ENCODE measurements around the gene ANK3. TPM values are rescaled to one million over a fixed set of nuclear protein-coding genes. Genes with fewer than 3 reads are reported as not detected.

ANK3 gene
- total and polyA plus RNA-seq, 4 experiments from 2014 or later: 7.2 to 90.1 (median 55.8) TPM

GRCh38 chr10:60413306-60414012 lies 23.8 kb upstream of the ANK3 start:
- Histone ChIP-seq H3K4me3 (ENCODE audit: low read length in 2 of 2) (no peak overlapping the region), H3K9me3 (ENCODE audit: control insufficient read depth in 1 of 2, low read length in 2 of 2) (no peaks in the 10 kb centered on the region), H3K27me3 (ENCODE audit: insufficient read depth, low read length) (no peaks in the 10 kb centered on the region), H3K4me1 (ENCODE audit: insufficient read depth, low read length) (no peaks in the 10 kb centered on the region), H3K36me3 (ENCODE audit: insufficient read depth, low read length) (no peaks in the 10 kb centered on the region), H3K27ac (ENCODE audit: low read depth, low read length) (no peak overlapping the region)
- Mint-ChIP-seq H3K4me3 (no peak overlapping the region), H3K27ac (no peak overlapping the region), H3K27me3 (no peaks in the 10 kb centered on the region), H3K36me3 (peaks cover 4 to 30% of the 10 kb centered on the region in 2 donors), H3K4me1 (peaks cover 0 to 14% (median 12%) of the 10 kb centered on the region in 4 donors), H3K9me3 (peaks cover 0 to 2% (median 0%) of the 10 kb centered on the region in 8 donors)
- intact Hi-C loops (cut with micrococcal nuclease): no loop called here
- ChIA-PET CTCF (ENCODE audit: partially characterized antibody) (no interaction called here), POLR2A (ENCODE audit: partially characterized antibody) (no interaction called here)
- DNase-seq: no peak

DNA sequence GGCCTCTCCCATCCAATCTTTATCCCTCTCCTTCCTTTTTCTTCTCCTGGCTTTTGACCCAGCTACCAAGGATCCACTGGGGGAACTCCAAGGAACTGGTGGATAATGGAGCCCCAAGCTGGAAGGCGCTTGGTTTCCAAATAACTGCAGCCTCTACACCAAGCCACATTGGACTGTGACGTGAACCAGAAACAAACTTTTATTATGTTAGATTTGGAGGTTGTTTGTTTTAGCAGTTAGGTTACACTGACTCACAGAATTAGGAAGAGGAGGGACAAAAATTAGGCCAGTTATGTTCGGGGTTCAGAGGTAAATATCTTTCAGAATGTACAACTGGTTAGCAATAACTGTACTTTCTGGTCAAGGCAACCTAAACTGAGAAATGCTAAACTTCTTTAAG lies 21.3 kb upstream of the ANK3 start:
- Mint-ChIP-seq H3K4me1 (peaks cover 0 to 13% (median 9%) of the 10 kb centered on the region in 4 donors), H3K27ac (peak overlapping the region in 1 of 7 donors; percentile 18), H3K9me3 (peaks cover 0 to 2% (median 0%) of the 10 kb centered on the region in 8 donors), H3K27me3 (no peaks in the 10 kb centered on the region), H3K36me3 (peaks cover 4 to 34% of the 10 kb centered on the region in 2 donors), H3K4me3 (no peak overlapping the region)
- H3K9me3 ChIP-seq (ENCODE audit: control insufficient read depth in 1 of 2, low read length in 2 of 2): no peaks in the 10 kb centered on the region
- H3K4me1 ChIP-seq (ENCODE audit: insufficient read depth, low read length): no peaks in the 10 kb centered on the region
- POLR2A ChIA-PET (ENCODE audit: partially characterized antibody): no interaction called here
- no peaks in the 10 kb centered on the region for H3K27me3 ChIP-seq (ENCODE audit: insufficient read depth, low read length)
- H3K27ac ChIP-seq (ENCODE audit: low read depth, low read length): no peak overlapping the region
- no peak for DNase-seq
- H3K4me3 ChIP-seq (ENCODE audit: low read length in 2 of 2): no peak overlapping the region
- no peaks in the 10 kb centered on the region for H3K36me3 ChIP-seq (ENCODE audit: insufficient read depth, low read length)
- CTCF ChIA-PET (ENCODE audit: partially characterized antibody): no interaction called here
- intact Hi-C loops (cut with micrococcal nuclease): no loop called here

- Mint-ChIP-seq H3K4me3 (no peak overlapping the region), H3K4me1 (peaks cover 0 to 20% (median 10%) of the 10 kb centered on the region in 4 donors), H3K9me3 (peaks cover 0 to 9% (median 0%) of the 10 kb centered on the region in 8 donors), H3K36me3 (peaks cover 4 to 43% of the 10 kb centered on the region in 2 donors), H3K27ac (no peak overlapping the region), H3K27me3 (no peaks in the 10 kb centered on the region)
- POLR2A ChIA-PET (ENCODE audit: partially characterized antibody): no interaction called here
- H3K27me3 ChIP-seq (ENCODE audit: insufficient read depth, low read length): no peaks in the 10 kb centered on the region
- no peaks in the 10 kb centered on the region for H3K4me1 ChIP-seq (ENCODE audit: insufficient read depth, low read length)
- no peak for DNase-seq
- H3K9me3 ChIP-seq (ENCODE audit: control insufficient read depth in 1 of 2, low read length in 2 of 2): no peaks in the 10 kb centered on the region
- H3K4me3 ChIP-seq (ENCODE audit: low read length in 2 of 2): no peak overlapping the region
- intact Hi-C loops (cut with micrococcal nuclease): no loop called here
- CTCF ChIA-PET (ENCODE audit: partially characterized antibody): interaction anchor here (1.1 kb wide), 1 partner anchor 10 kb away, joined by 3 read pairs; no protein-coding TSS in a partner anchor
- H3K36me3 ChIP-seq (ENCODE audit: insufficient read depth, low read length): no peaks in the 10 kb centered on the region
- no peak overlapping the region for H3K27ac ChIP-seq (ENCODE audit: low read depth, low read length)
These were observed 19.5 kb upstream of the ANK3 start for GRCh38 chr10:60409202-60409601.

GRCh38 chr10:60406182-60406581 lies 16.5 kb upstream of the ANK3 start:
- peaks cover 0 to 9% (median under 1%) of the 10 kb centered on the region in 8 donors for H3K9me3 Mint-ChIP-seq
- intact Hi-C loops (cut with micrococcal nuclease): no loop called here
- no peak overlapping the region for H3K27ac ChIP-seq (ENCODE audit: low read depth, low read length)

DNA sequence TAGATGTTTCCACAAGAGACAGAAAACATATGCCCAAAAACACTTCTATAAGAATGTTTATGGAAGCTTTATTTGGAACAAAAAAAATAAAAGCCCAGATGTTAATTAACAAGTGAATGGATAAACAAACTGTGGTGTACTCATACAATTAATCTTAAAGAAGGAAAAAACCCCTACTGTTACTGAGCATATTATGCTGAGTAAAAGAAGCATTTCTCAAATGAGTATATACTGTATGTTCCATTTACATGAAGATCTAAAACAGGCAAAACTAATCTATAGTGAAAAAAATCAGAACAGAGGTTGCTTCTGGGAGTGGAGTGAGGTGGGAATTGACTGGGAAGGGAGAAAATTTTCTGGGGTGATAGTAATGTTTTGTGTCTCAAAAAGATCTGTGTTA lies 15.5 kb upstream of the ANK3 start:
- ChIA-PET CTCF (ENCODE audit: partially characterized antibody) (no interaction called here), POLR2A (ENCODE audit: partially characterized antibody) (no interaction called here)
- no peak for DNase-seq
- Mint-ChIP-seq H3K27ac (no peak overlapping the region), H3K9me3 (peaks cover 0 to 9% (median under 1%) of the 10 kb centered on the region in 8 donors), H3K36me3 (peaks cover 0 to 27% of the 10 kb centered on the region in 2 donors), H3K27me3 (no peaks in the 10 kb centered on the region), H3K4me3 (no peak overlapping the region), H3K4me1 (peaks cover 0 to 21% (median 10%) of the 10 kb centered on the region in 4 donors)
- Histone ChIP-seq H3K27me3 (ENCODE audit: insufficient read depth, low read length) (no peaks in the 10 kb centered on the region), H3K4me3 (ENCODE audit: low read length in 2 of 2) (no peak overlapping the region), H3K4me1 (ENCODE audit: insufficient read depth, low read length) (no peaks in the 10 kb centered on the region), H3K9me3 (ENCODE audit: control insufficient read depth in 1 of 2, low read length in 2 of 2) (no peaks in the 10 kb centered on the region), H3K36me3 (ENCODE audit: insufficient read depth, low read length) (no peaks in the 10 kb centered on the region), H3K27ac (ENCODE audit: low read depth, low read length) (no peak overlapping the region)
- intact Hi-C loops (cut with micrococcal nuclease): no loop called here

More at GRCh38 chr10:60406182-60406581, 16.5 kb upstream of the ANK3 start:
- Mint-ChIP-seq H3K4me3 (no peak overlapping the region), H3K27me3 (no peaks in the 10 kb centered on the region), H3K4me1 (peaks cover 0 to 21% (median 8%) of the 10 kb centered on the region in 4 donors), H3K27ac (no peak overlapping the region), H3K36me3 (peaks cover 0 to 37% of the 10 kb centered on the region in 2 donors)
- no peak overlapping the region for H3K4me3 ChIP-seq (ENCODE audit: low read length in 2 of 2)
- no peaks in the 10 kb centered on the region for H3K9me3 ChIP-seq (ENCODE audit: control insufficient read depth in 1 of 2, low read length in 2 of 2)
- ChIA-PET CTCF (ENCODE audit: partially characterized antibody) (no interaction called here), POLR2A (ENCODE audit: partially characterized antibody) (no interaction called here)
- no peak for DNase-seq
- H3K36me3 ChIP-seq (ENCODE audit: insufficient read depth, low read length): no peaks in the 10 kb centered on the region
- no peaks in the 10 kb centered on the region for H3K27me3 ChIP-seq (ENCODE audit: insufficient read depth, low read length)
- H3K4me1 ChIP-seq (ENCODE audit: insufficient read depth, low read length): no peaks in the 10 kb centered on the region

GRCh38 chr10:60403168-60403873 lies 13.6 kb upstream of the ANK3 start:
- CTCF ChIA-PET (ENCODE audit: partially characterized antibody): no interaction called here
- intact Hi-C loops (cut with micrococcal nuclease): no loop called here

DNA sequence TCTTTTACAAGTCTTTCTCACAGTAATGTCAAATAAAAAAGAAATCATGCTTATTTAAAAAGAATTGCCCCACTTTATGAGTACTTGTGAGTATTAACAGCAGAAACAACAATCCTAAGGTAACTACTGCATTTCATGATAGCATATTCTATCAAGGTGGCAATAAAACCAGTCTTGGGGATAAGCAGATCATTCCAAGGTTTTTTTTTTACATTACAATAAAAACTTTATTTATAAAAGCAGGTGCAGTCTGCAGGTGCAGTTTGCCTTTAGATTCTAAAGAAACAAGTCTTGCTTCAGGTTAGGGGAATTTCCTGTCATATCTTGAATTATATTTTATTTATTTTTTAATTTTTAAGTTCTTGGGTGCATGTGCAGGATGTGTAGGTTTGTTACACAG lies 10.7 kb upstream of the ANK3 start:
- Histone ChIP-seq H3K4me1 (ENCODE audit: insufficient read depth, low read length) (peaks cover 6% of the 10 kb centered on the region), H3K27ac (ENCODE audit: low read depth, low read length) (no peak overlapping the region), H3K36me3 (ENCODE audit: insufficient read depth, low read length) (no peaks in the 10 kb centered on the region), H3K4me3 (ENCODE audit: low read length in 2 of 2) (no peak overlapping the region), H3K9me3 (ENCODE audit: control insufficient read depth in 1 of 2, low read length in 2 of 2) (no peaks in the 10 kb centered on the region), H3K27me3 (ENCODE audit: insufficient read depth, low read length) (no peaks in the 10 kb centered on the region)
- H3K27me3 Mint-ChIP-seq: no peaks in the 10 kb centered on the region
- peaks cover 0 to 9% (median 0%) of the 10 kb centered on the region in 8 donors for H3K9me3 Mint-ChIP-seq
- H3K4me3 Mint-ChIP-seq: no peak overlapping the region
- DNase-seq: no peak
- peaks cover 13 to 40% (median 29%) of the 10 kb centered on the region in 4 donors for H3K4me1 Mint-ChIP-seq
- H3K36me3 Mint-ChIP-seq: peaks cover 0 to 3% of the 10 kb centered on the region in 2 donors
- ChIA-PET POLR2A (ENCODE audit: partially characterized antibody) (no interaction called here), CTCF (ENCODE audit: partially characterized antibody) (no interaction called here)
- intact Hi-C loops (cut with micrococcal nuclease): no loop called here
- H3K27ac Mint-ChIP-seq: no peak overlapping the region

More at GRCh38 chr10:60403168-60403873, 13.6 kb upstream of the ANK3 start:
- Mint-ChIP-seq H3K27me3 (no peaks in the 10 kb centered on the region), H3K9me3 (peaks cover 0 to 9% (median 0%) of the 10 kb centered on the region in 8 donors), H3K36me3 (peaks cover 0 to 11% of the 10 kb centered on the region in 2 donors), H3K4me1 (peaks cover 0 to 20% (median 12%) of the 10 kb centered on the region in 4 donors), H3K27ac (peak overlapping the region in 1 of 7 donors; percentile 65), H3K4me3 (no peak overlapping the region)
- Histone ChIP-seq H3K36me3 (ENCODE audit: insufficient read depth, low read length) (no peaks in the 10 kb centered on the region), H3K4me3 (ENCODE audit: low read length in 2 of 2) (no peak overlapping the region), H3K27me3 (ENCODE audit: insufficient read depth, low read length) (no peaks in the 10 kb centered on the region), H3K9me3 (ENCODE audit: control insufficient read depth in 1 of 2, low read length in 2 of 2) (no peaks in the 10 kb centered on the region), H3K27ac (ENCODE audit: low read depth, low read length) (no peak overlapping the region), H3K4me1 (ENCODE audit: insufficient read depth, low read length) (no peaks in the 10 kb centered on the region)
- POLR2A ChIA-PET (ENCODE audit: partially characterized antibody): no interaction called here
- DNase-seq: no peak
